GM11168 (cell line): ENCODE data around the gene TRIOBP.
"Not testable (repeated sequence)": the region's sequence is repeated elsewhere in the genome, so short reads cannot be mapped to it uniquely, and the experiment has no call there.

Experiments used
- in situ Hi-C: fragments of 300-500 bp; cut with MboI; formaldehyde crosslinking; loops from one replicate; pipeline ENCODE4 v1.12.0; 2022; ENCODE audit warnings: low sequenced_read_pairs; ENCODE audit not compliant: unreplicated experiment

TRIOBP gene

DNA sequence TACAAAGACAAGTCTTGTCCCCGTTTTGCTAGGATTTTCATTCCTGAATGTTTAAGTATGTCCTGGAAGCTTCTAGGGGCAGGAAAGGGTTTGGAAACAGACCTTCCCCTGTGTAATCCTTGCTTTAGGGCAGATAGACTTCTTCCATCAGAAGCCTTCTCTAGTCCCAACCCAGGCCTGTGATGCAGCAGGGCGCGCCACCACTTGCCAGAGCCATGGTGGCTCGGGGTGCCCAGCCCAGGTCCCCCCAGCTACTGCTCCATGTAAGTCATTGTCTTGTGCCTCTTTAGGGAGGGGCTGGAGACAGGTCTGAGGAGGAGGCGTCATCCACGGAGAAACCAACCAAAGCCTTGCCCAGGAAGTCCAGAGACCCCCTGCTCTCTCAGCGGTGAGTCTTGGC, 6.4 kb upstream of the TRIOBP start:
- in situ Hi-C loops, result no loop called here

DNA sequence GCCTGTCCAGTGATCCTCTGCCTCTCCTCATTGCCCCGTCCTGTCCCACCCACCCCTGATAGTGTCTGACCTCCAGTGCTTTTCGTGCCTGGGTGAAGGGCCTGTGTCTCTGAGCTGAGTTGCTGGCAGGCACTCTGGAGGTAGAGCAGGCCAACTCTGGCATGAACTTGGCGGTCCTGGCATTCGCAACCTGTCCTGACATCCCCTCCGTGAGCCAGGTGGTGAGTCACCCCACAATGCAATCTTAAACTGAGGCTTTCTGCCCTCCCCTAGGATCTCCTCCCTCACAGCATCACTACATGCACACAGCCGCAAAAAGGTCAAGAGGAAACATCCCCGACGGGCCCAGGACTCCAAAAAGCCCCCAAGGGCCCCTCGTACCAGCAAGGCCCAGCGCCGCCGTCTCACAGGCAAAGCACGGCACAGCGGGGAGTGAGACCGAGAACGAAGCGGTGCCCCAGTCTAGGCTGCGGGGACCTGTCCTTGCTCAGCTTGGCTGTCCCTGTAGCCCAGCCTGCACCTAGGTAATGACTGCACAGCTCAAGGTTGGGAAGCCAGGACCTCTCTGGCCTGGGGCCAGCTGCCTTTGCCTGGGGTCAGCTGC, 5.8 kb upstream of the TRIOBP start:
- in situ Hi-C loops, result no loop called here

DNA sequence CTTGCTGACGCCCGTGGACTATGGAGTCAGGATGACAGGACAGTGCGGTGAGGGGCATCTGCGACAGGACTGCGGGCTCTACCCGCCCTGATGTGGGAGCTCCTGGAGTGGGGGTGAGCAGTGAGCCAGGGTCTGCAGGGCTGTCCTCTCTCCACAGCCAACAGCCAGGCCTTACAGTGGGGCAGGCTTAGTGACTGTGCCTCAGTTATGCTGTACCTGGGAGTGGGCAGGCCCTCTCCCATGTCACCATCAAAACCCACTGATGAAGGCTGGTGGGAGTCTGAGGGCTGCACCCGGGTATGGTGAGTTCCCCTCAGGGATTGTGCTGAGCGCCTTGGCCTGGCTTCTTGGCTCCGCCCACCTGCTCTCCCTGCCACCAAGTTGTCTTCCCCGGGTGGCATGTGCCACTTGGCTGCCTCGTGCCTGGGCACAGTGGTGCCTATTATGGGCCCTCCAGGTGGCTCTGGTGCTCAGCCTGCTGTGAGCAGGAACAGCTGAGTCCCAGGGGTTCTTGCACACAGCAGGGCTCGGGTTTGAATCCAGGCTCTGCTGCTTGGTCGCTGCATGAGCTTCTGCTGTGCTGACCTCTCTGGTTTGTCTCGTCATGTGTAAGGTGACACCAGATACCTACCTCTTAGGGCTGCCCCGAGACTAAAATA, 4.1 kb upstream of the TRIOBP start:
- in situ Hi-C loops, result no loop called here

DNA sequence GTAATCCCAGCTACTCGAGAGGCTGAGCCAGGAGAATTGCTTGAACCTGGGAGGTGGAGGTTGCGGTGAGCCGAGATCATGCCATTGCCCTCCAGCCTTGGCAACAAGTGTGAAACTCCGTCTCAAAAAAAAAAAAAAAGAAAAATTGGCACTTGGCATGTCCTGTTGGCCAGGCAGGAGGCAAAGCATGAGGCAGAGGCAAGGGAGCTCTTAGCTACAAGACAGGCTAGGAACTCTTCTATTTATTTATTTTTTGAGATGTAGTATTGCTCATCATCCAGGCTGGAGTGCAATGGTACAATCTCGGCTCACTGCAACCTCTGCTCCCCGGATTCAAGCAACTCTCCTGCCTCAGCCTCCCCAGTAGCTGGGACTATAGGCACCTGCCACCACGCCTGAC, 2.7 kb upstream of the TRIOBP start:
- in situ Hi-C loops, result not testable (repeated sequence)

DNA sequence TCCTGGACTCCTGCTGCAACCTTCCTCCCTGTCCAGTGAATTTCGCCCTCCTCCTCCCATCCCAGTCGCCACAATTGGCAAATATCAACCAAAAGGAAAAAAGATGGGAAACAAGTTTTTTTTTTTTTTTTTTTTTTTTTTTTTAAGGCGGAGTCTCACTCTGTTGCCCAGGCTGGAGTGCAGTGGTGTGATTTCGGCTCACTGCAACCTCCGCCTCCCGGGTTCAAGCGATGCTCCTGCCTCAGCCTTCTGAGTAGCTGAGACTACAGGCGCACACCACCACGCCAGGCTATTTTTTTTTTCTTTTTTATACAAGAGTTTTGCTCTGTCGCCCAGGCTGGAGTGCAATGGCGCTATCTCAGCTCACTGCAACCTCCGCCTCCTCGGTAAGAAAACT, 590 bp upstream of the TRIOBP start:
- in situ Hi-C loops, result not testable (repeated sequence)

DNA sequence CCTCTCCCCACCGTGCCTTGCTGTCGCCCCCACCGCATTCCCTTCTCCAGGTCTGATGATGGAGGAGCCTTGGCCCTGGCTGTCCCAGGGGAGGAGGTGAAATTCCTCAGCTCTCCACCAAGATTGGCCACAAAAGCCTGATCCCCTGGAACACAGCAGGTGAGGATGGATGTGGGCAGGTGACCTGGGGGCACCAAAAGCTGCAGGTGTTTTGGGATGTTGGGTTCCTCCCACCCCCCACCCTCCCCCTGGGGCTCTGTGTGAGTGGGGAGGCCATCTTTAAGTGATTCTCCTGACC, 639 bp downstream of the TRIOBP start:
- in situ Hi-C loops, result no loop called here

DNA sequence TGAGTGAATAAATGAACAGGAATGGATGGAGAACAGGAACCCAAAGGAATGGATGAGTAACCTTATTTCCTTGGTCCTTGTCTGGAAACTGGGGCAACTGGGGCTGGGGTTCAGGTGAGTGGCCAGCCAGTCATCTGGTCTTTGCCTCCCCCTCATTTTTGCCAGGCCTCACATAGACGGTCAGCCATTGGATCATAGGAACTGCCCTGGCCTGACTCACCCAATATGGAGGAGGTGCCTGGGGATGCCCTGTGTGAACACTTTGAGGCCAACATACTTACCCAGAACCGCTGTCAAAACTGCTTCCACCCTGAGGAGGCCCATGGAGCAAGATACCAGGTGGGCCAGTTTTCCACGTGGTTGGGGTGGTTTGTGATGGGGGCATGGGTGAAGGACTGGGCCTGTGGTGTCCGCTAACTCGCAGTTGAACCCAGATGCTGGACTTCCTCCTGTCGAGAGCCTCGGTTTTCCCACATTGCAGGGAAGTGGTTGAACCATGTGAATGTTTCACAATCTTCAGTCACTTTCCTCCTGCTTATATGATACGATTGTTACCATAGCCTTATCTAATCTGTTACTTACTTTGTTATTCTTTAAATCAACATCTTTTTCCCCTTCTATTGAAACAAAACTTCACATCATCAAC, 4.4 kb downstream of the TRIOBP start:
- in situ Hi-C loops, result no loop called here

DNA sequence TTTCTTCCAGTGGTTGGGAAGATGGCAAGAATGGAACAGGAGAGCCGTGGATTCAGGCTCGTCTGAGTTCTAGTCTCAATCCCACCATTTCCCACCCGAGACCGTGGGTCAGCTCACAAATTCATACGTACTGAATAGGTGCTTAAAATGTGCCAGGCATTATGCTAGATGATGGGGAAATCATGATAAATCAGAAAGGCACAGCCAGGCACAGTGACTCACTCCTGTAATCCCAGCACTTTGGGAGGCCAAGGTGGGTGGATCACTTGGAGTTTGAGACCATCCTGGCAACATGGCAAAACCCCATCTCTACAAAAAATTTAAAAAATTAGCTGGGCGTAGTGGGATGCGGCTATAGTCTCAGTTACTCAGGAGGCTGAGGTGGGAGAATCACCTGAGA, 7.1 kb downstream of the TRIOBP start:
- in situ Hi-C loops, result no loop called here

DNA sequence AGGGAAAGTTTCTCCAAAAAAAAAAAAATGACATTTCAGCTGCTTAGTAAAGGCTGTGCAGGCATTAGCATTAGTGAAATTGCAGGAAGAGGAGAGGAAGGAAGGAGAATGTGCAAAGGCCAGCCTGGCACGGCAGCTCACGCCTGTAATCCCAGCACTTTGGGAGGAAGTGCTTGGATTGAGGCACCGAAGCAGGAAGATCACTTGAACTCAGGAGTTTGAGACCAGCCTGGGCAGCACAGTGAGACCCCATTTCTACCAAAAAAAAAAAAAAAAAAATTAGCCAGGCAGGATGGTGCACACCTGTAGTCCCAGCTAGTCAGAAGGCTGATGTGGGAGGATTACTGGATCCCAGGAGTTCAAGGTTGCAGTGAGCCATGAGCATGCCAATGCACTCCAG, 7.8 kb downstream of the TRIOBP start:
- in situ Hi-C loops, result no loop called here

DNA sequence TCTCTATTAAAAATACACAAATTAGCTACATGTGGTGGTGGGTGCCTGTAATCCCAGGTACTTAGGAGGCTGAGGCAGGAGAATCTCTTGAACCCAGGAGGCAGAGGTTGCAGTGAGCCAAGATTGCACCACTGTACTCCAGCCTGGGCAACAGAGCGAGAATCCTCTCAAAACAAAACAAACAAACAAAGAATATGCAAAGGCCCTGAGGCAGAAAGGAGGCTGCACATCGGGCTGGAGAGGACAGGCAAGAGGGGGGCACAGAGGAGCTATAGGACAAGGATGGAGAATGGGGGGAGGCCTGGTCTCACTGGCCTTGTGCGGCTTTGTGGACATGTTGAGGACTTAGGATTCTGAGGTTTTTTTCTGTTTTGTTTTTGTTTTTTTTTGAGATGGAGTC, 8.4 kb downstream of the TRIOBP start:
- in situ Hi-C loops, result no loop called here

DNA sequence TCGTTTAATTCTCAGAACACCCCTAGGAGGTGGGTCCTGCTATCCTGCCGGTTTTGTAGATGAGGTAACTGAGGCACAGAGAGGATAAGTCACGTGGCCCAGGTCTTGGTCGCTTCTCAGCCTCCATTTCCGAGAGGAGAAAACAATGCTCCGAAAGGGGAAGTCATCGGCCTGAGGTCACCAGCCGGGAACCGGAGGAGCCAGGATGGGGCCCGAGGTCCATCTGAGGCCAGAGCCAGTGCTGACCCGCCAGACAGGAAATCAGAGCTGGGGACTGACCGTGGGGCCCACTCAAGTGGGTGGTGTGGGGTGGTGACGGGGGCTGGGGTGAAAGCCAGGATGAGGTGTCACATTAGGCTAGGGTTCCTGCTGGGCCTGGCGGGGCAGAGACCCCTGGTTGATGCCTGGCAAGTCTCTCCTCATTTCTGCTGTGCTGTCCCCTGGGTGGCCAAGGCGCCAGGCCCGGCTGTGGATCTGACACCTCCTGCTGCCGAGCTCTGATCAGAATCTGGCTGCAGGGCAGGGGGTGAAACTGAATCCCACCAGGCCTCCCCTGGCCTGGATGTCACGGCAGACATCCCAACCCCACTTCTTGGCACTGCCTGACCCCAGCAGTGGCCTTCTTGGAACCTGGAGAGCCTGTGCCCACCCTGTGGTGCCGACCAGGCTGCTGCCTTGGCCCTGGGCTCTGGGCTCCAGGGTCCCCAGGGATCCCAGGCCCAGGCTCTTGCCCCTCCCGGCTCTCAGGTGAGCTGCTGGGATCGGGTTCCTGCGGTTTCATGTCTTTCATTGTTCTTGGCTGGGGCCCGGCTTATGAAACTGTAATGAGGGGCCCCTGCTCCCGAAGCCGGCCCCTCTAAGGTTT, 12.0 kb downstream of the TRIOBP start:
- in situ Hi-C loops, result no loop called here

DNA sequence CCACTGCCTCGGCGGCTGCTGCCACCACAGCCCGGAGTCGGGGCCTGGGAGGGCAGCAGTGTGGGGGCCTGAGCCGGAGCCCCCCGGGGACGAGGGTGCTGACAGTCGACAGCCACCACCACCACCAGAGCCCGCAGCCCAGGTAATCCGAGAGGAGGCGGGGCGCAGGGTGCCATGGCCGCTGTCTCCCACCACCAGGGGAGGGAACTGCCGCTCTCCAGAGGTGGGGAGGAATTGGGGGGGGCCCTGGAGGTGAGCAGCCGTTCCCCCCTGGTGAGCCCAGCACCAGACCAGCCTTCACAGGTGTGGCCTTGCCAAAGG, 12.6 kb downstream of the TRIOBP start:
- in situ Hi-C loops, result no loop called here

DNA sequence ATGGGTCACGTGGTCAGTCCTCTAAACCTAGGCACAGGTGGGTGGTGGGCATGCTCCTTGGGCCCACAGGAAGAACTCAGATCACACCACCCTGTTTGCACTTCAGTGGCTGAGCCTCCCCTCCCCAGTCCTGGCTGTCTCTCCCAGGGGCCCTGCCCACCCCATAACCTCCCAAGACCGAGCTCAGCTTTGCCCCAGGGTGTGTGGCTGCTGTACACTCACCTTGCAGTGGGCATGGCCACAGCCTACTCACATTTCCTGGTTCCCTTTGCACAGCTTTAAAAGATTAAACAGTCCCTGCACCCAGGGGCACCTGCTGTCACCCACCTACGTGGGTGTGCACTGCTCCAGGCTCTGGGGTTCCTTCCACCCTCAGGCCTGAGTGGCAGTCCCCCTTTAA, 13.8 kb downstream of the TRIOBP start:
- in situ Hi-C loops, result no loop called here

DNA sequence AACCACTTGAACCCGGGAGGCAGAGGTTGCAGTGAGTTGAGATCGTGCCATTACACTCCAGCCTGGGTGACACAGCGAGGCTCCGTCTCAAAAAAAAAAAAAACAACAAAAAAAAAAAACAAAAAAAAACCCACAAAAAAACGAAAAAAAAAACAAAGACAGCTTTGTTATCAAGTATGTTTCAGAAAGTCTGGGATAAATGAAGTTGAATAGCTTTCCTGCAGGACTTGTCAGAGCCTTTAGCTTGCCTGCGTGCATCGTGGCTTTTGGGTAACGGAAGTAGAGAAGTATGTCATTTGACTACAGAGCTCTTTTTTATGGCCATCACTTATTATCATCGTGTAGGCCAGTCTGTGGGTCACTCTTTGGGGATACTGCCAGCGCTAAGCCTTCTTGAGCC, 14.6 kb downstream of the TRIOBP start:
- in situ Hi-C loops, result no loop called here

DNA sequence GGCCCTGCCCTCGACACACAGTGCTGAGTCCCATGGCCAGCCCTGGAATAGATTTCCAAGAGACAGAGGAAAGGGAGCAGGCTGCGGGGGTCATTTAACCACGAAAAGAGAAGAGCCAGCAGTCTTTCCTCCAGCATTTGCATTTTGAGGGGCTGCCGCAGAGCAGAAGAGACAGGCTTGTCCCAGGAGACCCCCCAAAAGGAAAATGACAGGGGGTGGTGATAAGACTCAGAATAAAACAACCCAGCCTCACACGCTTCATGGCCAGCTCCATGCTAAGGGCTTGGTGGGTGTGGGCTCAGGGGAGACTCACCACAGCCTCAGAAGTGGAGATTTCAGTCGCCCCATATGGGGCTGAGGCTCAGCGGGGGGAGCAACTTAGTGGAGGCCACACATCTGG, 16.9 kb downstream of the TRIOBP start:
- in situ Hi-C loops, result no loop called here

DNA sequence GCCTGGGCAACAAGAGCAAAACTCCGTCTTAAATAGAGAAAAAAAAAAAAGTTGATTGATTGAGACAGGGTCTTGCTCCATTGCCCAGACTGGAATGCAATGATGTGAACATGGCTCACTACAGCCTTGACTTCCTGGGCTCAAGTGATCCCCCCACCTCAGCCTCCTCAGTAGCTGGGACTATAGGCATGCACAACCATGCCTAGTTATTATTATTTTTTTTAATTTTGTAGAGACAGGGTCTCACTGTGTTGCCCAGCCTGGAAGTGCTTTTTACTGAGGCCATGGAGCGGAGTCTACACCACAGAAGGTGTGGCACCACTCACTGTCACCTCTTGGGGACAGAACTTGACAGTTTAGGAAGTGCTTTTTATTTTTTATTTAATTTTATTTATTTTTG, 17.8 kb downstream of the TRIOBP start:
- in situ Hi-C loops, result no loop called here

DNA sequence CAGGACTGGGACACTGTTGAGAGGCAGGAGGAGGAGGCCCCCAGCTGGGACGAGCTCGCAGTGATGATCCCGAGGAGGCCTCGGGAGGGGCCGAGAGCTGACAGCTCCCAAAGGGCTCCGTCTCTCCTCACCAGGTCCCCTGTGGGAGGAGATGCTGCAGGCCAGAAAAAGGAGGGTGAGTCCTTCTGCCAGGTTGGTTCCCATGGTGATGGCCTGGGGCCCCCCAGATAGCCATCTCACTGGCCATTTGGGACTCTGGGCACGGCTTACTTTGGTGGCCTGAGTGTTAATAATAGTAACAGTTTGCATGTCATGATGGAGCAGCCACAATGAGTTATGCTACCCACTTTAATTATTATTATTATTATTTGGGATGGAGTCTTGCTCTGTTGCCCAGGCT, 18.9 kb downstream of the TRIOBP start:
- in situ Hi-C loops, result no loop called here

DNA sequence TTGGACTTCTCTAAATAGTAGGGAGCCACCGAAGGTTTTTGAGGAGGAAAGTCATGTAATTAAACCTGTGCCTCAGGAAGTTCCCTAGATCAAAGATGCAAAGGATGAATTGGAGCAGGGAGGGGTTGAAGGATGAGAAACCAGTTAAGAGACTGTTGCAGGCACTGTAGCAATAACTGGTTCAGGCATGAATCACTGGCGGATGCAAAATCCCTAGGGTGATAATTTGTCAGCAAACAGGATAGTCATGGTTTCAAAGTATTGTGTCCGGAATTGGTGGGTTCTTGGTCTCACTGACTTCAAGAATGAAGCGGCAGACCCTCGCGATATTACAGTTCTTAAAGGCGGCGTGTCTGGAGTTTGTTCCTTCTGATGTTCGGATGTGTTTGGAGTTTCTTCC, 19.9 kb downstream of the TRIOBP start:
- in situ Hi-C loops, result no loop called here

DNA sequence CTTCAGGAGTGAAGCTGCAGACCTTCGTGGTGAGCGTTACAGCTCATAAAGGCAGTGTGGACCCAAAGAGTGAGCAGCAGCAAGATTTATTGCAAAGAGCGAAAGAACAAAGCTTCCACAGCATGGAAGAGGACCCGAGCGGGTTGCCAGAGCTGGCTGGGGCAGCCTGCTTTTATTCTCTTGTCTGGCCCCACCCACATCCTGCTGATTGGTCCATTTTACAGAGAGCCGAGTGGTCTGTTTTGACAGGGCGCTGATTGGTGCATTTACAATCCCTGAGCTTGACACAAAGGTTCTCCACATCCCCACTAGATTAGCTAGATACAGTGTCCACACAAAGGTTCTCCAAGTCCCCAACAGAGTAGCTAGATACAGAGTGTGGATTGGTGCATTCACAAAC, 20.4 kb downstream of the TRIOBP start:
- in situ Hi-C loops, result not testable (repeated sequence)

DNA sequence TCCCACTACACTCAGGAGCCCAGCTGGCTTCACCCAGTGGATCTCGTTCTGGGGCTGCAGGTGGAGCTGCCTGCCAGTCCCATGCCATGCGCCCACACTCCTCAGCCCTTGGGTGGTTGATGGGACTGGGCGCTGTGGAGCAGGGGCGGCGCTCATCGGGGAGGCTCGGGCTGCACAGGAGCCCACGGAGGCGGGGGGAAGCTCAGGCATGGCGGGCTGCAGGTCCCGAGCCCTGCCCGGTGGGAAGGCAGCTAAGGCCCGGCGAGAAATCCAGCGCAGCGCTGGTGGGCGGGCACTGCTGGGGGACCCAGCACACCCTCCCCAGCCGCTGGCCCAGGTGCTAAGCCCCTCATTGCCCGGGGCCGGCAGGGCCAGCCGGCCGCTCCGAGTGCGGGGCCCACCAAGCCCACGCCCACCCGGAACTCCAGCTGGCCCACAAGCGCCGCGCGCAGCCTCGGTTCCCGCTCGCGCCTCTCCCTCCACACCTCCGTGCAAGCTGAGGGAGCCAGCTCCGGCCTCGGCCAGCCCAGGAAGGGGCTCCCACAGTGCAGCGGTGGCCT, 21.0 kb downstream of the TRIOBP start:
- in situ Hi-C loops, result not testable (repeated sequence)
